ENCODE results near the gene ZBTB7C.

DNA sequence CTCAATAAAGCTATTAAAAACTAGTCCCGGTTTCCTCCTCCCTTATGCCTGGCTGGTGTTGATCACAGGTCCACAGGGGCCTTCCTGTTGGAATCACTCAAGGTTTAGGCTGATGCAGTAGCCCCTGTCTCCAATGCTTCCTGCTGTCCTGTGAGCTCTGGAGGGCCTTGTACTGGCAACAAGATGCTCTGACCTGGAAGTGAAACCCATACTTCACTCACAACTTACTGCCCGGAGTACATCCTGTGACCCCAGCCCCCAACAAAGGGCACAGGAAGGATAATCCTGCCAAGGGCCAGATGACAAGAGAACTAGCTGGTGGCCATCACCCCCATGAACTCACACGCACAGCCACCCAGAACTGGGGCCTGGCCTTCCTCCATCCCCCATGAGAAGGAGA is 50.3 kb downstream of the ZBTB7C start:
- no peak for TF ChIP-seq LARP7 (IDR thresholded peaks at IDR 0.05)
- TF ChIP-seq ZBTB1 (CRISPR knock-in tag; IDR thresholded peaks at IDR 0.05; ENCODE audit: borderline replicate concordance, low read depth), result no peak
- TF ChIP-seq ZNF780A (CRISPR knock-in tag; IDR thresholded peaks at IDR 0.05), result no peak
- TF ChIP-seq, protein P1, sequence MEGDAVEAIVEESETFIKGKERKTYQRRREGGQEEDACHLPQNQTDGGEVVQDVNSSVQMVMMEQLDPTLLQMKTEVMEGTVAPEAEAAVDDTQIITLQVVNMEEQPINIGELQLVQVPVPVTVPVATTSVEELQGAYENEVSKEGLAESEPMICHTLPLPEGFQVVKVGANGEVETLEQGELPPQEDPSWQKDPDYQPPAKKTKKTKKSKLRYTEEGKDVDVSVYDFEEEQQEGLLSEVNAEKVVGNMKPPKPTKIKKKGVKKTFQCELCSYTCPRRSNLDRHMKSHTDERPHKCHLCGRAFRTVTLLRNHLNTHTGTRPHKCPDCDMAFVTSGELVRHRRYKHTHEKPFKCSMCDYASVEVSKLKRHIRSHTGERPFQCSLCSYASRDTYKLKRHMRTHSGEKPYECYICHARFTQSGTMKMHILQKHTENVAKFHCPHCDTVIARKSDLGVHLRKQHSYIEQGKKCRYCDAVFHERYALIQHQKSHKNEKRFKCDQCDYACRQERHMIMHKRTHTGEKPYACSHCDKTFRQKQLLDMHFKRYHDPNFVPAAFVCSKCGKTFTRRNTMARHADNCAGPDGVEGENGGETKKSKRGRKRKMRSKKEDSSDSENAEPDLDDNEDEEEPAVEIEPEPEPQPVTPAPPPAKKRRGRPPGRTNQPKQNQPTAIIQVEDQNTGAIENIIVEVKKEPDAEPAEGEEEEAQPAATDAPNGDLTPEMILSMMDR (IDR thresholded peaks at IDR 0.05 in 2 of 3, conservative IDR thresholded peaks at IDR 0.05 in 1 of 3; ENCODE audit: insufficient read depth in 2 of 3, low read depth in 1 of 3, low read length in 3 of 3), result no peak

All from K562 (cell line).